GM12892 (cell line): Measurements from ENCODE around the gene EIF2S3B. TPM values are rescaled to one million over a fixed set of nuclear protein-coding genes. Genes with fewer than 3 reads are reported as not detected.
"Not testable (repeated sequence)": the region's sequence is repeated elsewhere in the genome, so short reads cannot be mapped to it uniquely, and the experiment has no call there.

Experiments
- DNase-seq: peaks from one replicate; pipeline ENCODE4 v3.0.0; 2011; ENCODE audit not compliant: insufficient read length
- FAIRE-seq: peaks from 2 replicates; lab custom pipeline; 2011; peaks lifted over from hg19 to GRCh38; lab: Jason Lieb, UNC
- POLR2A ChIP-seq: IDR thresholded peaks from 2 replicates; pipeline ENCODE4 v1.6.1; 2011; ENCODE audit warnings: low read depth, low read length, control low read depth
- POLR2AphosphoS5 ChIP-seq: IDR thresholded peaks from 2 replicates; pipeline ENCODE4 v1.6.1; 2011; ENCODE audit warnings: low read depth, low read length, control low read depth
- TAF1 ChIP-seq: IDR thresholded peaks from 2 replicates; pipeline ENCODE4 v1.6.1; 2011; ENCODE audit warnings: low read depth, mild to moderate bottlenecking, control low read depth, low read length, borderline replicate concordance
- polyA plus RNA-seq: library from polyadenylated mRNA; unstranded; fragments of >200 nt; gene quantifications from one replicate; pipeline ENCODE4 v1.2.1, GENCODE V29; 2012; ENCODE audit warnings: missing spikeins, inconsistent platforms; ENCODE audit not compliant: missing spikeins

EIF2S3B gene
- polyA plus RNA-seq = 4.3 TPM

- TF ChIP-seq POLR2AphosphoS5 (no peak), TAF1 (no peak), POLR2A (no peak)
- DNase-seq (no peak), FAIRE-seq (no peak)
These were observed at the start of gene EIF2S3B for GRCh38 chr12:10505620-10506019. TSS of gene EIF2S3B (plus strand) at chr12:10505890. CDS start at chr12:10505903, 13 bp downstream.

- no peak for FAIRE-seq
These were observed 48.8 kb upstream of the EIF2S3B start for GRCh38 chr12:10456856-10457255.

GRCh38 chr12:10457760-10458159 is 47.9 kb upstream of the EIF2S3B start:
- no peak for FAIRE-seq

More at GRCh38 chr12:10456856-10457255, 48.8 kb upstream of the EIF2S3B start:
- TF ChIP-seq POLR2A (no peak), TAF1 (no peak), POLR2AphosphoS5 (no peak)
- DNase-seq = no peak

GRCh38 chr12:10466311-10466710 is 39.4 kb upstream of the EIF2S3B start:
- DNase-seq (no peak), FAIRE-seq (no peak)
- no peak for TF ChIP-seq TAF1
- TF ChIP-seq POLR2AphosphoS5 = no peak
- no peak for TF ChIP-seq POLR2A

More at GRCh38 chr12:10457760-10458159, 47.9 kb upstream of the EIF2S3B start:
- no peak for TF ChIP-seq POLR2A
- TF ChIP-seq TAF1 = no peak
- no peak for TF ChIP-seq POLR2AphosphoS5
- no peak for DNase-seq

- TF ChIP-seq POLR2AphosphoS5 (no peak), POLR2A (no peak), TAF1 (no peak)
- no peak for FAIRE-seq
These were observed 36.0 kb upstream of the EIF2S3B start for GRCh38 chr12:10469701-10470100.

GRCh38 chr12:10472808-10473207 is 32.9 kb upstream of the EIF2S3B start:
- not testable (repeated sequence) for FAIRE-seq

More at GRCh38 chr12:10469701-10470100, 36.0 kb upstream of the EIF2S3B start:
- DNase-seq = no peak

GRCh38 chr12:10481901-10482300 is 23.8 kb upstream of the EIF2S3B start:
- not testable (repeated sequence) for FAIRE-seq, DNase-seq

More at GRCh38 chr12:10472808-10473207, 32.9 kb upstream of the EIF2S3B start:
- DNase-seq = not testable (repeated sequence)

- DNase-seq, FAIRE-seq: not testable (repeated sequence)
These were observed 18.4 kb upstream of the EIF2S3B start for GRCh38 chr12:10487328-10487727.

GRCh38 chr12:10491766-10492165 is 13.9 kb upstream of the EIF2S3B start:
- no peak for FAIRE-seq
- TF ChIP-seq TAF1 = no peak
- no peak for TF ChIP-seq POLR2AphosphoS5
- no peak for TF ChIP-seq POLR2A
- no peak for DNase-seq

GRCh38 chr12:10497602-10498001 is 8.1 kb upstream of the EIF2S3B start:
- FAIRE-seq = no peak
- DNase-seq = no peak
- no peak for TF ChIP-seq TAF1
- TF ChIP-seq POLR2AphosphoS5 = no peak
- TF ChIP-seq POLR2A = no peak

- TF ChIP-seq TAF1 (no peak), POLR2A (no peak), POLR2AphosphoS5 (no peak)
- FAIRE-seq (peak; percentile 27), DNase-seq (no peak)
These were observed 7.6 kb upstream of the EIF2S3B start for GRCh38 chr12:10498042-10498441.

GRCh38 chr12:10501030-10501429 is 4.7 kb upstream of the EIF2S3B start:
- peak; percentile 33 for FAIRE-seq
- TF ChIP-seq POLR2AphosphoS5 (no peak), TAF1 (no peak), POLR2A (no peak)
- no peak for DNase-seq

- DNase-seq (no peak), FAIRE-seq (no peak)
- no peak for TF ChIP-seq POLR2AphosphoS5
- no peak for TF ChIP-seq POLR2A
These were observed 2.2 kb upstream of the EIF2S3B start for GRCh38 chr12:10503460-10503859.
